ENCODE results near the gene PPP4R4.

DNA sequence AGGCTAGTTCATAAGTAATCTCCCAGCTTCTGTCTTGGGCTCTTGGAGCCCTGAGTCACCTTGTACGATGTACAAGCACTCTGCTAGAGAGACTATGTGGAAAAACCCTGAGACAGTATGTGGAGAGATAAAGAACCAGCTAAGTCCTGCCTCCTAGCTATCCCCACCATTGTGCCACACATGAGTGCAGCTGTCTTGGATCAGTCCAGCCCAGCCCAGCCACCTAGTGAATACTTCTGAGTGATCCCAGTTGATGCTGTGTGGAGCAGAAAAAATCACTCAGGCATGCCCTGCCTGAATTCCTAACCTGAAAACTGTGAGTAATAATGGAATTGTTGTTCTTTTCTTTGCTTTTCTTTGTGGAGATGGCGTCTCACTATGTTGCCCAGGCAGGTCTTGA is 154.1 kb downstream of the PPP4R4 start:
- TF ChIP-seq, protein P1, sequence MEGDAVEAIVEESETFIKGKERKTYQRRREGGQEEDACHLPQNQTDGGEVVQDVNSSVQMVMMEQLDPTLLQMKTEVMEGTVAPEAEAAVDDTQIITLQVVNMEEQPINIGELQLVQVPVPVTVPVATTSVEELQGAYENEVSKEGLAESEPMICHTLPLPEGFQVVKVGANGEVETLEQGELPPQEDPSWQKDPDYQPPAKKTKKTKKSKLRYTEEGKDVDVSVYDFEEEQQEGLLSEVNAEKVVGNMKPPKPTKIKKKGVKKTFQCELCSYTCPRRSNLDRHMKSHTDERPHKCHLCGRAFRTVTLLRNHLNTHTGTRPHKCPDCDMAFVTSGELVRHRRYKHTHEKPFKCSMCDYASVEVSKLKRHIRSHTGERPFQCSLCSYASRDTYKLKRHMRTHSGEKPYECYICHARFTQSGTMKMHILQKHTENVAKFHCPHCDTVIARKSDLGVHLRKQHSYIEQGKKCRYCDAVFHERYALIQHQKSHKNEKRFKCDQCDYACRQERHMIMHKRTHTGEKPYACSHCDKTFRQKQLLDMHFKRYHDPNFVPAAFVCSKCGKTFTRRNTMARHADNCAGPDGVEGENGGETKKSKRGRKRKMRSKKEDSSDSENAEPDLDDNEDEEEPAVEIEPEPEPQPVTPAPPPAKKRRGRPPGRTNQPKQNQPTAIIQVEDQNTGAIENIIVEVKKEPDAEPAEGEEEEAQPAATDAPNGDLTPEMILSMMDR (IDR thresholded peaks at IDR 0.05), result no peak
- TF ChIP-seq POLR2A (IDR thresholded peaks at IDR 0.05), result no peak
